HUDEP-2 (cell line): ENCODE results near the gene CDH2.

Experiments
- DNase-seq, 76 experiments: peaks; one replicate each; lab custom pipeline; 2025; ENCODE audit not compliant: unreplicated experiment in 76 of 76; lab: John Stamatoyannopoulos, UW

CDH2 gene

DNA sequence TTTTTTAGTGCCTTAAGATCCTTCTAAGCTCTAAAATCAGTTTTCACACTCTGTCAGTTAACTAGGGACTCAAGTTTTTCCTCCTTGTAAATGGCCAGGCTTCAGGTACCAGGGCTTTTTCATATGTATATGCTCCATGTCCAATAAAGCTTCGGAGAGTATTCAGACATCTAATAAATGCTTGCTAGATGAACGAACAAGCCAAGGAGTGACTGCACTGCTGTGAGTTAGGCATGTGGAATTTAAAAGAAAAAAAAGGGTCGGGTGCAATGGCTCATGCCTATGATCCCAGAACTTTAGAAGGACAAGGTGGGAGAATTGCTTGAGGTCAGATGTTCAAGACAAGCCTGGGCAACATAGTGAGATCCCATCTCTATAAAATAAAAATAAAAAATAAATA is 81.9 kb downstream of the CDH2 start:
- no peak for DNase-seq

DNA sequence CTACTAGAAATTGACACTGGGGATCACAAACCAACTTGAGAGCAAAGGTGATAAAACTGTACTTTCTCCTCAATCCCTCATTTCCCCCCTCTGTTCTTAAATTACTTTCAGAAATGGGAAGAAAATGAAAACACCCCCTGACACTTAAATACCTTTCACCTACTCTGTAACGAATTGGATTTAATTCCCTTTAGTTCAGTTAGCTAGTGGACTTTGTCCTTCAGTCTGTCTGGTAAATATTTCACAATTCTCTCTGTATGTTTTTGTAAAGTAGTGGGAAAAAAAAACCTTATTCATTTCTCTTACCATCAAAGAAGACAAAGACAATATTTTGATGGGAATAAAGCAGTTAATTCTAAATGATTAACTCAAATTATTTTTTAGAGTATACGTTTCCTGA is 85.7 kb downstream of the CDH2 start:
- no peak for DNase-seq

DNA sequence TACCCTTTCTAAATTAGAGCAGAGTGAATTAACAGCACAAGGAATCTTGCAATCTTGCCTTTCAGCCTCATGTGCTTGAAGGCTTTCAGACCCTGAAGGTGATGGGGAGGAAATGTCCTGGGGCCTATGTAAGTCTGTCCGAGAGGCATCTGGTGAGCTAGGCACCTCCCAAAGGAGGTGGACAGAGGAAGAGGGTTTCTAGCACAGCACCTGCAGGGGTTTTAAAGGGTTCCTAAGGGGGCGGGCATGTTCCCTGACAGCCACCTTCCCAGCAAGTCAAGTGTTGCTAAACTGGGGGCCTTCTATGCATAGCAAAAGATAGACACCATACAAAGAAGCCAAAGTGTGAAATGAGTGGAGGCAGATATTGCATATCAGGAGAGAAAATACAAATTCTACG is 88.5 kb downstream of the CDH2 start:
- DNase-seq: no peak

DNA sequence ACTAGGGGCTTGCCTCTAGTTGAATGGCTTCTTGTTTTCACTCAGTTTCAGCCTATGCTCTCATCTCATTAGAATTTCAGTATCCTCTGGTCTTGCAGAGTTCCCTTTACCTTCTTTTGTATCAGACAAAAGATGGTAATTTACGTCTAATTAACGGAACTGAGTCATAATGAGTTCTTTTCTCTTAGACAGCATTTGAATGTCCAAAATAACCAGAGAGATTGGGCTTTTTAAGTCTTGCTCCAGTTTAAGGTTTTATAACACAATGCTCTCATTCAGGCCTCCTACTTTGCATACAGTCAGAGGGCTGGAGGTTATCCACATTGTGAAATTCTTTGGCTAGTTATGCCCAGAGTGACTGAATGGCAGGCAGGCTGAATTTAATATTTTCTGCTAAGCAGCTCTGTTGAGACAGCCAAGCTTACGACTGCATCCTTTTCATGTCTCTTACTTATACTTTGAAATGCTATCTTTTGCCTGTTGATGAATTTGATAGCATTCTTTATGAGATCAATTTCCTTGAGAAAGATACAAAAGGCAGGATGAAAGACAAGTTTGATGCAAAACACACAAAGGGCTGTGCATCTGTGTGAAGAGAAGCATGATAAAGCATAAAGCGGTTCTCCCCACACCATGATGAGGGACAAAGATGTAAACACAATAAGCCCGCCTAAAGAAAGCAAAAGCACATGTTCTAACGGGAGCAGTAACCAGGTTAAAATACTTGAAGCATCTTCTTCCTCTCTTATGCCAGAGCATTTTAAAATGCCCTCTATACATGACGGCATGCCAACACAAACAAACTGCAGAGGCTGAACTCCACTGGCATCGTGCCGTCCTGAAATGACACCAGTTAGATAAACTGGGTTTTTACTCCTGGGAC is 90.0 kb downstream of the CDH2 start:
- no peak for DNase-seq

DNA sequence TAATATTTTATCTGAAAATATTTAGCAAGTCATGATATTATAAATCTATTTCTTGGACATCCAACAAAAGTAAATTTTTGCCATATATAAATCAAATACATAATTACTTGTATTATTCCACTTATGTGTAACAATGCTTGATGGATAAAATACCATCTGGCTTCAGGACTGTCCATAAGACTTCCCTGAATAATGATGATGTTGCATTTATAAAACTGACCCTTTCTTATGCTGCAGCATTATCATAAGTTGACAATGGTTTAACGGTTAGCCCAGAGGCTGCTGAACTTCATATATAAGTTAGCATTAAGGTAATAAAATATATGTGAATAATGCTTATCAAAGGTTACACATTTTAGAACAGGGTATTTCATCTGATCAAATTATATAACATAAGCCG is 95.4 kb downstream of the CDH2 start:
- no peak for DNase-seq

DNA sequence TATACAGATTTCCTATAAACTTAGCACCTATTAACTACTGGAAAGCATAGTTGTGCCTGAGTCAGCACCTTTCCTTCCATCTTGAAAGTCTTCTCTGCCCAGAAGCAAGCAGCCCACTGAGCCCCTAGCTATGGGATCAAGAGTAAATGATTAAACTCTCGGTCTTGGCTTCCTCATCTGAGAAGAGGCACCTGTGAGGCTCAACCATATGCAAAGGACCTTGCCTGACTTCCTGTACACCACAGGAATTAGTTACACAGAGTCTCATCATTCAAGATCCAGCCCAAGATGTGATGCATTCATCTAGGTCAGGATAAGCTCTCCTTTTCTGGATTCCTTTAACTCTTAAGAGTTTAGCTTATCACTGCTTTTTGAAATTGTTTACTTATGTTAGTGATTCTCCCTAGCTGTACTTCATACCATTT is 96.0 kb downstream of the CDH2 start:
- no peak for DNase-seq

DNA sequence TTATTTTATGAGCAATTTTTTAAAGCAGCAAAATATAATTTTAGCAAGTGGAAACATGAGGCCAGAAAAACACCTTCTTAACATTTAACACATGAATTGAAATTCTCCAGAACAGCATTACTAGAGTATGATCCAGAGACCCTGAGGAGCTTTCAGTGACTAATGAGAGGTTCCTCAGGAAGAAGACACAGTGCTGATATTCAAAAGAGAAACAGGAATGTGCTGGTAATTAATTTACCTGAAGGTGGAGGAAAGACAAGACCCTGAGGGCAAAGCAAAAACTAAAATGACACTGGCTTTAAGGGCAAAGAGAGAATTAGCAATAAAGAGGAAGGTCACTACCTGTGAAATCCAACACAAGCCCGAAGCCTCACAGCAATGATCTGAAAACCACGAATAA is 97.0 kb downstream of the CDH2 start:
- no peak for DNase-seq

DNA sequence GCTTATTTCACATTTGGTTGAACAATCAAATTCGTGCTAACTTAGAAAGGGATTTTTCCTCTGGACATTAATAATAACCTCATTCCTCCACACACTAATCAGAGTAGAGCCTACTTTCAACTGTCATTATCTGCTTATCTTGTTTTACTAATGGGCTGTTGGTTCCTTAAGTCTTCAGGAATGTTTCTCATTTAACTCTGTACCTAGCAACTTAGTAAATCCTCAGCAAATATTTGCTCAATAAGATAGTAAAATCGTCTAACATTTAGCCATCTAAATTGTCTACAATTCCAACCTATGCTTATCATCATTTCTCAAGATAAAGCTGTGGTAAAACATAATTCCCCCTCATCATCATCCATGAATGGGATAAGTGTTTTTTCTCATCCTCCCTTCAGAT is 98.1 kb downstream of the CDH2 start:
- DNase-seq: no peak

DNA sequence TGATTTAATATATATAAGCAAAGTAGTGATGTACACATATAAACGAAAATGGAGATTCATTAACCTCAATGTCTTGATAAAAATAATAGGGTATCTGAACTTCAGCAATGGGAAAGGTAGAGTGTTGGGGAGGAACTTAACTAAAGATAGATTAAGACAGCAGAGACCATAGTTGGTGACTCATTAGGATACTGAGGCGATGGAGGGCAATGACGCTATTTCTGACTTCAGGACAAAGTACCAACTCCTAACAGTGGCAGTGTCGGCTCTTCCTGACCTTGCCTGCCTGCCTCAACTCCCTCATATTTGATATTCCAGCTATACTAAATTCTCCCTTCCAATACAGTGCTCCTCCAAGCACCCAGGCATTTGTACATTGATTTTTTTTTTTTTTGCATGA is 98.6 kb downstream of the CDH2 start:
- no peak for DNase-seq

DNA sequence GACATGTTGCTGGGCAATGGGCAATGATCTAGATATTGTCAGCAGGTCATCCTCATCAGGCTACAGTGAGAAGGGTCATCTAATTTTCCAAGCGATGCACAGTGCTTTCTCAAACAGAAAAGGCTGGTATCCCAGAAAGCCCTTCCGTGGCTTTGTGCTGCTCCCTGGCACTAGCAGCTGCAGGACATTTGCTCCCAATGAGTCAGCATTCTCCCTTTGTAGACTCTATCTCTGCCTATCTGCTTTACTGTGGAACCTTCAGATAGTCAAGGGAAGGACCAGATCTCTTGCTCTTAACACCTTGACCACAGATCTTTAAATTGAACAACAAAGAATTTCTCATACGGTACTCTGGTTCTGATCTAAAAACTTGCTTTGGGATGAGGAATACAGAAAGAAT is 101.4 kb downstream of the CDH2 start:
- DNase-seq: no peak

DNA sequence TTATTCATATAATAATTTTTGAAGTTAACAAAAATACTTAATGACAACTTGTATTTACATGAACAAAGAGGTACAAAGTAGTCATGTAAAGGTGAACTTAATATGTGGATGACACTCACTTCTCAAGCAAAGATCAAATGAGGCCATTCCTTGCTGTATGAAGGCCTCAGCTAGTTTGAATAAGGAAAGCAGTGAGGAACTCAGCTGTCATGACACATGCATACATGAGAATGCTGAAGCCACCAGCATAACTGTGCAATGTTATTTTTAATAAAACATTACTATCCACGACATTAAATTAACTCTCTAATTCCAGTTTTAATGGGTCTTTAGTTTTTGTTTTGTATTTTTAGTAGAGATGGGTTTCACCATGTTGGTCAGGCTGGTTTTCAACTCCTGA is 102.9 kb downstream of the CDH2 start:
- no peak for DNase-seq

DNA sequence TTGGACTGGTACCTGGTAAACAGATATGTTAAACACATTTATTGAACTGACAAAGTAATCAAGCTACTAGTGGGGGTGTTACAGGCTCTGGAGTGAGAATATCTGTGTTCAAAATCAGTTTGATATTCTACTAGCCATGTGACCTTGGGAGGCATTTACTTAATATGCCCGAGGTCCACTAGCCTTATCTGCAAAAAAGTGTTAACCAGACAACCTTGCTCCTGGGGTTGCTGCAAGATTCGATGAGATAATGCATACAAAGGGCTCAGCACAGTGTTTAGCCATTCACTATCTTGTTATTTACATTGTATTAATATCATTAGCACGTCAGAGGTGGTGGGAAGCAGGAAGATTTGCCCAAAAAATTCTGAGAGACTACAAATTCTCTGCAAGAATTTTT is 103.3 kb downstream of the CDH2 start:
- DNase-seq: no peak

DNA sequence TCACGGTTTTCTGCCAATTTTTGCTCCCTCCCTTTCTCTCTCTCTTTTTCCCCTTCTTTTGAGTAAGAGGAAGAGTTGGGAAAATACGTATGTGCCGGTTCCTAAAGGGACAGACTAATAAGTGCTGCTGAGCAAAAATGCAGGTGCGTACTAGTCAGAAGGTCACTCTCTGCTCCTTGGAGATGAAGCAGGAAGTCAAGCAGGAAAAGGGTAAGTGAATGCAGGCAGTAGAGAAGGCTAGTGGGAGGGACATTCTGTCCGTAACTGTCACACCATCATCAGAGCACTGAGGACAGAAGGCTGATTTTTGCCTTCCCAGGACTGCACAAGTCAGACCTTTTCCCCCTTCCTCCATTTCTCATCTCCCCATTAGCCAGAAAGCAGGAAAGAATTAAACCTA is 105.7 kb downstream of the CDH2 start:
- DNase-seq: no peak

DNA sequence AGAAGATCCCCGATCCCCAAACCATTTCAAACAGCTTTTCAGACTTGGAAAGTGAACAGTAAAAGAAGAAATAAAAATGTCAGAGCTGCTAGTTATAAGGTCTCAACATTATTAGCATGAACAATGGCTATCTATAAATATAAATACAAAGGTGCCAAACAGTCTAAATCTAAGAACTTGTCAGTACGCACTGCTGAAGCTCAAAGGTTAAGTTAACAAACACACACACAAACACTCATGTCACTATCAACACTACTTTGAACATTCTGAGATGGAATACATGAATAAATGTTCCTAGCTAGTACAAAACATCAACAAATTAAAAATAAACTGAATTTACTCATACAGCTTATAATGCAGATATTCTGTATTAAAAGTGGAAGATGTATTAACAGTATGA is 108.7 kb downstream of the CDH2 start:
- no peak for DNase-seq

DNA sequence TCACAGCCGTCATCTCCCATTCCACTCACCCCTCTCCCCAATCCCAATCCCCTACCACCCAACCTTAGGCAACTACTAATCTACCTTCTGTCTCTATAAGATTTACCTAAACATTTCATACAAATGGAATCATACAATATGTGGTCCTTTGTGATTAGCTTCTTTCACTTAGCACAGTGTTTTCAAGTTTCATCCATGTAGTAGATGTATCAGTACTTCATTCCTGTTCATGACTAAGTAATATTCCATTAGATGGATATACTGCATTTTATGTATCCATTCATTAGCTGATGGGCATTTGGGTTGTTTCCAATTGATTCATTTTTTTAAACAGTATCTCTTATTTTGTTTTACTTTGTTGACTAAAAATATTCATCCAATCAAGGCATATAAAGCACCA is 109.6 kb downstream of the CDH2 start:
- DNase-seq: no peak

DNA sequence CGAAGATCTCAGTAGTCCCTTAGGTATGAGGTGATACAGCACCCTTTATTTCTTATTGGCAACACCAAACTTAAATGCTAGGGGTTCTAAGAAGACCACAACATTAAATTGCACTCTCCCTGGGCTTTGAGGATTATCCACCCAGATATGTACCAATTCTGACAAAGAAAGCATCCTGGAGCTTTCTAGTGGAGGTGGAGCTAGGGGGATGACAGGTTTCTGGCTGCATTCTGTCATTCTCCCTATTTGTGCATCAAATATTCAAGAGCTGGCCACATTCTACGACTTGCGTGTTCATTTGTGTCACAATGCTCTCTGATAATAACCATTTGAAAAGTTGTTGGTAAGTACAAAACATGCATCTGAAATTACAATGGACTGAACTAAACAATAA is 111.1 kb downstream of the CDH2 start:
- no peak for DNase-seq

DNA sequence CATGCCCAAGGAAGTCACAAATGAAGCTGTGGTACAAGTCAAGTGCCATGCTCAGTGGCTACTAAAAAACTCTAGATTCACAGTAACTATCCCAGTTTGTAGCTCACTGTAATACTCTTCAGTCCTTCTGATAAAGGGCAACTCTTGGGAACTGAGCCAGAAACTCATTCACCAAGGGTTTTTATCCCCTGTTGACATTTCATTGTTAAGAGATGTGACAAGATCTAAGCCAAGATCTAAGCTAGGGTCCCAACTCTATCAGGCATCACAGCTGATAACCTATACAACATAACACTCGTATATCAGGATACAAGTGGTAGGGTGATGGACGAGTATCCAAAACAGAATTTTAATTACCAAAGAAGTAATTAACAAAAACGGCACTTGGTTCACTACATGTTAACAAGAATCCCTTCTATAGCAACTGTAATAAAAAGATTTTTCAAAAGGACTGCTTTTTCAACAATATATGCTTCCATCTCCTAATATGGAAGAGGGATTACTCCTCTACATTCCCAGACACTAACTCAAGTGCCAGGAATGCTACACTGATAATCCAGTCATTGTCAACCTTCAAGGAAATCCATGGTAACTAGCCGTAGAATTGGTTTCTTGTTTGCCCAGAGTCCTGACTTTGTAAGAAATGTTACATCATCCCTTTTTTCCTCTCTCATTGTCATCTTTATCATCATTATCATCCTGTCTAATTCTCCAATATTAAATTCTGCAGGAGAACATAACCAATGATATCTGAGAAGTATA is 111.7 kb downstream of the CDH2 start:
- no peak for DNase-seq

DNA sequence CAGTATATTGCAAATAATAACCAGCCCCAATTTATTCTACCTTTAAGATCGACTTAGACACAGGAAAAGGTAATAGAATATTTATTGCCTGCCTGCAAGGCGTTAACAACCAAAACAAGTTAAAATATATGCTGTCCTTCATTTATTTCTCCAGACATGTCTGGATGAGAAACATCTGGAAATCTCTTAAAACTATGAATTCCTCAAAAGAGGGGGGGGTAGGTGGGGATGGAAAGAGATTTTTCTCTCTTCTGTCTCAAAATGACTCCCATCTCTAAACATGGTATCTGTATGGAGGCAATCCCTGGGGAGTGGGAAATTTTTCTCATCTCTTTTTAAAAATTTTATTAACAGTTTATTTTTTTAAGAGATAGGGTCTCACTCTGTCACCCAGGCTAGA is 113.0 kb downstream of the CDH2 start:
- no peak for DNase-seq

DNA sequence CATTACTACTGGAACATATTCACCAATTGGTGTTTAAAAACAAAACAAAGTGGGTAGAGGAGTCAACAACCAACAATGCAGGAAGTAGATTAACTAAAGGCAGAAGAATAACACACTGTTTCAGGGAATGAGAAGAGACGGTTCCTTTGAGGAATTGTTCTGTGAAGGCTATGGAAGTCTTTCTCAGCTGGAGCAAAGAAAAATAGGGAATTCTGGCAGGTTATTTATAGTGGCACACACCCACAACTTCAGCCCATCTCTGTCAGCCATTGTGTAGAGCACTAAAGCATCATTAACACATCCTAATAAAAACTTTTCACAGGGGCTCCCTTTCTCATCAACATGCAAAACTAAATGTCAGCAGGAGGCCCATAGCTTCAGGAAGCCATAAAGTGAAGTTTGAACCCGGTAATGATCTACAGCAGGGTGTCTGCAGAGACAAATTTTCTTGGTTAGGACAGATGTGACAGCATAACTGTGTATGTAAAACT is 113.6 kb downstream of the CDH2 start:
- DNase-seq: no peak

DNA sequence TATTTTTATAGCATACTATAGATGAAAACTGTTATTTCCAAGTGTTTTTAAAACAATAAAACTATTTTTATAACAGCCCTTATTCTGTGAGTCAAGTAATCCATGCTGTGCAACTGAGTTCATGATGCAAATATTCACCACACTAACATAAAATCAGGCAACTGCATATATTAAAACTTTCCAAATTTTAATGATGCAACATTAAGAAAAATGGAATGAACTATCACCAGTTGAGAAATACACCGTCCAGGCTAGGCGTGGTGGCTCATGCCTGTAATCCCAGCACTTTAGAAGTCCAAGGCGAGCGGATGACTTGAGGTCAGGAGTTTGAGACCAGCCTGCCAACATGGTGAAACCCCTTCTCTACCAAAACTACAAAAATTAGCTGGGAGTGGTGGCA is 114.5 kb downstream of the CDH2 start:
- no peak for DNase-seq

DNA sequence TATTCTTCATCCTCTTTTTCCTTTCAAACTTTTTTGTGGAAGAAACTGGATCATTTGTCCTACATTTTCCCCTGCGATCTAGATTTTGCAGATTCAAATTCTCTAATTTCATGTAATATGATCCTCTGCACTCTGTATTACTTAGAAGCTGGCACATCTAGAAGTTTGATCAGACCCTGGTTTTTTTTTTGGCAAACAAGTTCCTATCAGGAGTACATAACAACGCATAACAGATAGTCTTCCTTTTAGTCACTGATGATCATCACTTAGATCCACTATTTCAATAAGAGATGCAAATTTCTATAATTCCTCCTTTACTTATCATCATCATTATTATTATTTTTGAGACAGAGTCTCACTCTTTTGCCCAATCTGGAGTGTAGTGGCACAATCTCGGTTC is 117.1 kb downstream of the CDH2 start:
- DNase-seq: no peak

DNA sequence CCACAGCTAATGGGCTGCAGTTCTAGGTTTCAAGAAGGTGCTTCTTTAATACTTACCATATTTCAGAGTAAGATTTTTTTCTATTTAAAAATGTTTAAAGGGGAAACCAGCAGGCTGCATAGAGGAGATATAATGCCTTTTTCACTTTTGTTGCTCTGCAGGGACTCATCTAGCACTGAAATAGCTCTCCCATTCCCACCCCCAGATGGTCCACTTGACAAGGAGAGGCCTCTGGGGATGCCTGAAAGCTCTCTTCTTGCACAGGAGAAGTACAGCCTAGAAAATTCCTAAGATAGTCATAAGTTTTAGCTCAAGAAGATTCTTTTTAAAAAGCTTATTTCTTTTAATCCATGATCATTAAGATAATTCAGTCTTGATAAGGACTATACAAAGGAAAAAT is 126.4 kb downstream of the CDH2 start:
- no peak for DNase-seq
